GM12878 (cell line): ENCODE data around the gene EPN3. TPM values are rescaled to one million over a fixed set of nuclear protein-coding genes. Genes with fewer than 3 reads are reported as not detected.
A peak's percentile ranks its signal among the peaks of the same experiment; 100 is the strongest.

ENCODE experiments used
- ATAC-seq: fragments of 200-7000 bp; cut with Tn5 transposase; 3 replicates; pipeline ENCODE4 v1.9.1; 2020; ENCODE audit warnings: mild to moderate bottlenecking, moderate library complexity
- BruUV-seq: library from RNA; stranded (reverse); fragments of 400-500 nt; replicated peaks from 2 replicates; lab custom pipeline; 2021; lab: Mats Ljungman, UMichigan
- CTCF ChIA-PET: fragments of 300-600 bp; sonication (Branson Sonifier 250); formaldehyde crosslinking; extraction: SDS; loops from one replicate; lab custom pipeline; 2021; ENCODE audit warnings: inconsistent platforms; lab: Yijun Ruan, JAX
- POLR2A ChIA-PET: fragments of 350-600 bp; formaldehyde crosslinking; extraction: SDS; loops from one replicate; lab custom pipeline; 2021; ENCODE audit warnings: inconsistent platforms; lab: Charles Lee
- RAD21 ChIA-PET: fragments of 300-600 bp; sonication (Branson Sonifier 250); formaldehyde crosslinking; loops from one replicate; lab custom pipeline; 2023; ENCODE audit warnings: antibody characterized with exemption; ENCODE audit not compliant: unreplicated experiment; lab: Charles Lee
- SMC1A ChIA-PET: fragments of 300-600 bp; sonication (Branson Sonifier 250); formaldehyde crosslinking; loops from one replicate; lab custom pipeline; 2023; ENCODE audit not compliant: unreplicated experiment, uncharacterized antibody; lab: Charles Lee
- DNase-seq: peaks from one replicate; pipeline ENCODE4 v3.0.0-alpha.2; 2011; ENCODE audit warnings: low read depth, low spot score
- FAIRE-seq: peaks from 3 replicates; lab custom pipeline; 2011; peaks lifted over from hg19 to GRCh38; lab: Jason Lieb, UNC
- H2AFZ ChIP-seq: 2 replicates; pipeline ENCODE4 v1.6.0; 2011; ENCODE audit warnings: low read depth, low read length, control low read depth; ENCODE audit not compliant: control insufficient read depth
- H3K27ac ChIP-seq: 2 replicates; pipeline ENCODE4 v1.5.1; 2011; ENCODE audit warnings: control low read depth; ENCODE audit not compliant: control insufficient read depth, insufficient read depth
- H3K27me3 ChIP-seq, 2 experiments: replicated peaks in 1 of 2; 2 replicates each; pipeline versions ENCODE4 v1.6.0 to v1.6.1; 2011; ENCODE audit warnings: low read length in 1 of 2; ENCODE audit not compliant: control insufficient read depth in 2 of 2, insufficient read depth in 2 of 2
- H3K36me3 ChIP-seq, 2 experiments: 2 replicates each; pipeline ENCODE4 v1.5.1; 2011; ENCODE audit warnings: low read length in 1 of 2; ENCODE audit not compliant: control insufficient read depth in 2 of 2, insufficient read depth in 2 of 2
- H3K4me1 ChIP-seq: 2 replicates; pipeline ENCODE4 v1.6.1; 2011; ENCODE audit warnings: mild to moderate bottlenecking, low read length, moderate library complexity, mixed read lengths; ENCODE audit not compliant: control insufficient read depth, insufficient read depth
- H3K4me2 ChIP-seq: 2 replicates; pipeline ENCODE4 v1.6.0; 2011; ENCODE audit warnings: control low read depth; ENCODE audit not compliant: control insufficient read depth, insufficient read depth
- H3K4me3 ChIP-seq: fragments of 200-600 bp; sonication (generic); 2 replicates; pipeline ENCODE4 v1.5.1; 2016
- H3K79me2 ChIP-seq: 2 replicates; pipeline ENCODE4 v1.6.0; 2011; ENCODE audit warnings: low read length; ENCODE audit not compliant: control insufficient read depth, insufficient read depth
- H3K9ac ChIP-seq: 2 replicates; pipeline ENCODE4 v1.8.0; 2011; ENCODE audit warnings: low read length, control low read depth, mixed read lengths; ENCODE audit not compliant: control insufficient read depth, insufficient read depth
- H3K9me3 ChIP-seq: replicated peaks from 3 replicates; pipeline ENCODE4 v1.5.1; 2011; ENCODE audit warnings: mild to moderate bottlenecking, low read length; ENCODE audit not compliant: control insufficient read depth, insufficient read depth
- H4K20me1 ChIP-seq: 2 replicates; pipeline ENCODE4 v1.6.0; 2011; ENCODE audit not compliant: control insufficient read depth, insufficient read depth
- PAX8 ChIP-seq: fragments of 450-650 bp; IDR thresholded peaks from 2 replicates; pipeline ENCODE4 v1.6.1; 2017; ENCODE audit warnings: mild to moderate bottlenecking, moderate library complexity
- POLR2AphosphoS2 ChIP-seq: IDR thresholded peaks from 2 replicates; pipeline ENCODE4 v1.6.1; 2011; ENCODE audit warnings: low read depth, mild to moderate bottlenecking, low read length, improper control_type of control experiment, moderate library complexity
- SMARCA5 ChIP-seq: fragments of 450-650 bp; IDR thresholded peaks from 2 replicates; pipeline ENCODE4 v1.6.1; 2017; ENCODE audit warnings: mild to moderate bottlenecking
- SUZ12 ChIP-seq: fragments of 200-600 bp; sonication (generic); IDR thresholded peaks from one replicate; pipeline ENCODE4 v1.6.1; 2018; ENCODE audit warnings: antibody characterized with exemption, mild to moderate bottlenecking; ENCODE audit not compliant: unreplicated experiment
- ZNF217 ChIP-seq: fragments of 450-650 bp; IDR thresholded peaks from 2 replicates; pipeline ENCODE4 v1.6.1; 2017; ENCODE audit warnings: antibody characterized with exemption, mild to moderate bottlenecking
- ZNF622 ChIP-seq: fragments of 450-650 bp; IDR thresholded peaks from 2 replicates; pipeline ENCODE4 v1.6.1; 2017; ENCODE audit warnings: mild to moderate bottlenecking, inconsistent platforms
- WGBS: methylation state at CpG from one replicate; pipeline ENCODE4 v1.1.6; 2016; ENCODE audit warnings: low lambda C conversion rate; ENCODE audit not compliant: insufficient replicate concordance, insufficient coverage; ENCODE audit errors: missing lambda C conversion rate; 5-methylcytosine and 5-hydroxymethylcytosine counted together
- in situ Hi-C: fragments of 300-500 bp; cut with MboI; formaldehyde crosslinking; loops from 9 replicates; pipeline ENCODE4 v1.14.3; 2018; ENCODE audit warnings: mixed read lengths
- intact Hi-C: fragments of 100-400 bp; cut with micrococcal nuclease; formaldehyde crosslinking; loops from one replicate; pipeline ENCODE4 v1.14.2; 2022; ENCODE audit not compliant: unreplicated experiment
- polyA plus RNA-seq, 11 experiments: library from polyadenylated mRNA; depleted of rRNA in 4 of 11; unstranded in 6 of 11; stranded (reverse) in 5 of 11; fragments of >200 nt; fragmentation: Nextera tagmentation in 4 of 11; fragmentation: Illumina TruSeq in 1 of 11; extraction: Ambion mirVana in 4 of 11; extraction: Trizol in 1 of 11; gene quantifications; 1 replicate in 1 of 11; 2 replicates in 10 of 11; pipeline versions ENCODE4 v1.2.1 to v1.2.3, GENCODE V29; 2011 to 2016; ENCODE audit warnings: inconsistent platforms in 2 of 11, missing spikeins in 2 of 11, low read depth in 1 of 11
- total RNA-seq, 4 experiments: library from RNA; depleted of rRNA in 3 of 4; stranded (reverse); fragments of >200 nt in 3 of 4; fragmentation: Illumina TruSeq in 1 of 4; extraction: Trizol in 1 of 4; gene quantifications; 2 replicates each; pipeline versions ENCODE4 v1.2.1 to v1.2.3, GENCODE V29; 2013 to 2021

EPN3 gene
- total and polyA plus RNA-seq, 10 of the 15 experiments (the other 5 are each of a cell fraction or from before 2014, with no cell fraction given), result 0.04 to 0.07 TPM; not detected in 8

DNA sequence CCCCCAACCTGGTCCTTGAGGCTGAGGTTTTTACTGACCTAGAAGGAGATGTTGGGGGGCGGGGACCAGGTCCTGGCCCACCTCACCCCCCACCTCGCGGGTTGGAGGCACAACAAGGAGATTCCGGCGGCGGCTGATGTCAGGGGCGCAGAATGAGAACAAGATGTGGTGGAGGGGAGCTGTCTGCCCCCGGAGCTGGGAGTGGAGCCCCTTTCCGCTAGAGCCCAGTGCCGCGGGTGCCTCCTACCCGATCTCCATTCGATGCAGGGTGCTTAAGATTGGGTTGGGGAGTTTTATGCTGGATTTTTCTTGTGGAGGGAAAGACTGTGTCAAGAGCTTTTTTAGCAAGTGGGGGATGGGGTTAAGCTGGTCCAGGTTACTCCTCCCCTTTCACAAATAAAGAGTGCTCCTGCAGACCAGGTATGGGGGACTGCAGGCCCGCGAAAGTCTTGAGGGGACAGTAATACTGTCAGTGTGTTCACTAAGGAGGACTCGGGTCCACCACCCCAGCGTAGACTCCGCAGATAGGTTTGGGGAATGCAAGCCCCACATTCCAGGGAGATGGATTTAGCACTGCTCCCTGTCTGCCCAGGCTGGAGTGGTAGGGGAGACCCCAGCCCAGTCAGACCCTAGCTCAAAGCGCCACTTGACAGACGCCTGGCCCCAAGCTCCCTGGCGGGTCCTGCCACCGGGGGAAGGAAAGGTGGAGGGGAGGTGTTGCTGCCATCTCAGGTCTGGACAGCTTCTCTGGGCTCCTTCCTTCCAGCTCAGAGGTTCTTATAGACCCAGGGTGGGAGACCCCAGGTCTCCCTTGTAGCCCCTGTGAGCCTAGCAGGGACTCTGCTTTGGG lies 29.9 kb downstream of the EPN3 start:
- H3K79me2 ChIP-seq, result no peaks in the 10 kb centered on the region
- peaks cover 20 to 23% of the 10 kb centered on the region in 2 experiments for H3K27me3 ChIP-seq
- H2AFZ ChIP-seq, result no peak overlapping the region
- H4K20me1 ChIP-seq, result no peaks in the 10 kb centered on the region
- no peak overlapping the region for H3K4me3 ChIP-seq
- POLR2A ChIA-PET, result no interaction called here
- TF ChIP-seq POLR2AphosphoS2 (no peak), SUZ12 (peak; percentile 72)
- SMC1A ChIA-PET, result interaction anchor here (0.6 kb wide), 1 partner anchor 531 kb away, joined by 3 read pairs; no protein-coding TSS in a partner anchor
- DNase-seq, result no peak
- 0 out of 2 replicates have a peak overlapping the region, but pooled peaks have one; percentile 17 for H3K4me2 ChIP-seq
- in situ Hi-C loops, result no loop called here
- H3K9ac ChIP-seq, result no peak overlapping the region
- CTCF ChIA-PET, result interaction anchor here (0.5 kb wide), 1 partner anchor 102 kb away, joined by 3 read pairs; no protein-coding TSS in a partner anchor
- FAIRE-seq, result no peak
- H3K36me3 ChIP-seq, result no peaks in the 10 kb centered on the region
- no peaks in the 10 kb centered on the region for H3K9me3 ChIP-seq
- intact Hi-C loops, result no loop called here
- no peak for ATAC-seq
- WGBS, result 14% methylated on average over 22 of the region's 22 CpGs
- RAD21 ChIA-PET, result interaction anchor here (0.5 to 1.0 kb wide), 3 partner anchors 10 to 131 kb away, joined by 3 to 6 read pairs (median 5); no protein-coding TSS in a partner anchor
- H3K27ac ChIP-seq, result no peak overlapping the region
- peaks cover 14% of the 10 kb centered on the region; the same call in 1 of the 2 replicates for H3K4me1 ChIP-seq
- BruUV-seq, result no TSS peak

DNA sequence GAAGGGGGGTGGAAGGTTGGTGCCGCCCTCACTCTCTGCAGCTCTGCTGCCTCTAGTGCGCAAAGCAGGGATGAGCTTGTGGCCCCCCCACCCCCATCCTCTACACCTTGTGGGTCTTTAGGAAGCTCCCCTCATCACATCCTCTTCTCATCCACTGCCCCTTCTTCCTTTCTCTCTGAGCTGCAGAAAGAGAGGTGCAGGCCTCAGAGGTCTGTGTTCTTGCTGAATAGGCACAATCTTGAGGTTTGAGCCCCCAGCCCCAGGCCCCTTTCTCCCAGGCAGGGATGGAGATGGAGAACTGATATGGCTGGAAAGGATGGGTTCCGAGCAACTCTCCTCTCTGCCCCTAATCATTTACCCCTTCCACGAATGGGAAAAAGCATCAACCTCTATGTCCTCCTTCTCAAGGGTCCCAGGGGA lies 30.6 kb downstream of the EPN3 start:
- ChIA-PET CTCF (interaction anchor here (0.5 kb wide), 1 partner anchor 103 kb away, joined by 3 read pairs; no protein-coding TSS in a partner anchor), RAD21 (no interaction called here), POLR2A (no interaction called here), SMC1A (interaction anchor here (0.6 kb wide), 1 partner anchor 530 kb away, joined by 3 read pairs; no protein-coding TSS in a partner anchor)
- H3K27ac ChIP-seq, result no peak overlapping the region
- H3K4me2 ChIP-seq, result no peak overlapping the region
- H3K4me3 ChIP-seq, result no peak overlapping the region
- WGBS, result 0% methylated on average over 3 of the region's 4 CpGs
- in situ Hi-C loops (no loop called here), intact Hi-C loops (no loop called here)
- TF ChIP-seq SMARCA5 (no peak), ZNF217 (no peak), PAX8 (no peak), ZNF622 (no peak)
- no peak for DNase-seq
- H3K36me3 ChIP-seq, result no peaks in the 10 kb centered on the region
- ATAC-seq, result no peak
- H3K27me3 ChIP-seq, result peaks cover 20 to 23% of the 10 kb centered on the region in 2 experiments
- FAIRE-seq, result no peak
- no TSS peak for BruUV-seq
- H2AFZ ChIP-seq, result no peak overlapping the region
- no peaks in the 10 kb centered on the region for H4K20me1 ChIP-seq
- no peaks in the 10 kb centered on the region for H3K79me2 ChIP-seq
- H3K9ac ChIP-seq, result no peak overlapping the region
- no peaks in the 10 kb centered on the region for H3K9me3 ChIP-seq
- peaks cover 14% of the 10 kb centered on the region; the same call in 1 of the 2 replicates for H3K4me1 ChIP-seq
